GM18909 (cell line): ENCODE measurements around the gene MAGEA9B.
"Not testable (repeated sequence)": the region's sequence is repeated elsewhere in the genome, so short reads cannot be mapped to it uniquely, and the experiment has no call there.

ENCODE experiments used
- ATAC-seq: cut with Tn5 transposase; IDR thresholded peaks from one replicate; pipeline ENCODE4 v1.9.1; 2021; ENCODE audit warnings: mild to moderate bottlenecking; ENCODE audit not compliant: unreplicated experiment, poor library complexity

MAGEA9B gene

GRCh38 chrX:149572743-149573142, 14.5 kb downstream of the MAGEA9B start:
- no peak for ATAC-seq

DNA sequence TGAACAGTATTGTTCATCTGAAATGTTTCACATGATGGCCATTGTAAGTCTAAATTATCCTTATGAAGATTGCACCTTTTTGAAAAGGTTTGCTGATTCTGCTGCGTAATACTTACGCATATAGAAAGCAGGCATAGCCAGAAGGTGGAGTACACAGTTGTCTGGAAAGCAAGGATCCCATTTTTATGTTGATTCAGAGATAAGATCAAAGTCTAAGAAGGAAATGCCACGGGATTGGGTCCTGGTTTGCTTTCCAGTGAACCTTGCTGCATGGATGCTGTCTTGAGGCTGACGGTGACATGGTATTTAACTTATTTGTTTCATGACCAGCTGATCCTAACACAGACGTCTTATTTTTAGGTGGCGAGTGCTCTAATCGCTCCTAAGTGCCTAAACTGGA, 15.5 kb downstream of the MAGEA9B start:
- no peak for ATAC-seq

GRCh38 chrX:149570668-149571067, 16.6 kb downstream of the MAGEA9B start:
- no peak for ATAC-seq

- no peak for ATAC-seq
These were observed 17.5 kb downstream of the MAGEA9B start for GRCh38 chrX:149569770-149570169.

- ATAC-seq: no peak
These were observed 18.5 kb downstream of the MAGEA9B start for GRCh38 chrX:149568701-149569296.

DNA sequence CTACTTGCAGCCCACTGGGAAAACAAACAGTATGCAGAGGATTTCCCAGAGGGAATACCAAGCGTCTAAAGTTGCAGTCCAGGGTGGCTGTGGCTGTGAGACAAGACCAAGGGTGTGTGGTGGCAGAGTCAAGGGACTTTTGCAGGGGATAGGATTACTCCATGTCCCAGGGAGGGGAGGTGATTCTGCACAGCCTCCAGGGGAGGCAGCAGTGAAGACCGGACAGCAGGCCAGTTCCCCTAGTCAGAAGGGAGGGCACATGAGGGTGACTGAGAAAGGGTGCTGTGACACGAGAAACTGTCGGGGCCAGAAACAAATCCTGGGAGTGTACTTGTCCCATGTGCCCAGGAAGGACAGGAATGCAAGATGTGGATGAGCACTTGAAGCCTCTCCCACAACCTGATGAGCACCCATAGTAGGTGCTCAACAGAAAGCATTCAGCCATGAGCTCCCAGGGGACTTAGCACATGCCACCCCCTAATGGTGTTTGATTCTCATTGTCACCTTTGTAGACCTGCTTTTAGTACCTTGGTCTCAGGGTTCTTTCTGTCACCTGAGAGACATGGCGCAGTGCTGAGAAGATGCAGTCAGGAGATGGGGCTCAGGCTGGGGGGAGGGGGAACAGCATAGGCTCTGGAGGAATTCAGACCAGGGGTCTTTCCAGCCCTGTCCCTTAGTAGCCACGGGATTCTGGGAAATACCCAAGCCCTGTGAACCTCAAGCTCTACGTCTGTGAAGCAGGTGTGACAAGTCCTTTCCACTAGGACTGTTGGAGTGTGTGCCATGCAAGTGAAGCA, 19.4 kb downstream of the MAGEA9B start:
- ATAC-seq: no peak

- ATAC-seq: no peak
These were observed 23.9 kb downstream of the MAGEA9B start for GRCh38 chrX:149563359-149563758.

- not testable (repeated sequence) for ATAC-seq
These were observed 32.0 kb downstream of the MAGEA9B start for GRCh38 chrX:149555251-149555650.

DNA sequence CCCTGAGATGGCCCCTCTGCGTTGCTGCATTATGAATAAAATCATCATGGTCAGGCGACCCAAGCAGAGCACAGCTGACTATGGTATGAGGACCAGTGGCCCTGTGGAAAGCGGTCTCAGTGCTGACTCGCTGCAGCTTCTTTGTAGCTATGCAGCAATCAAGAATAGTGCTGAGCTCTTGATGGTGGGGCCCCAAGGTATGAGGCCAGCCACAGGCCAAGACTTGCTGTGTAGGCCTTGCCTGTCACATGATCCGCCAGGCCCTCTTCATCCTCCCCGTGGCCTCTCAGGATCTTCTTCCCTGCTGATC, 35.4 kb downstream of the MAGEA9B start:
- not testable (repeated sequence) for ATAC-seq

DNA sequence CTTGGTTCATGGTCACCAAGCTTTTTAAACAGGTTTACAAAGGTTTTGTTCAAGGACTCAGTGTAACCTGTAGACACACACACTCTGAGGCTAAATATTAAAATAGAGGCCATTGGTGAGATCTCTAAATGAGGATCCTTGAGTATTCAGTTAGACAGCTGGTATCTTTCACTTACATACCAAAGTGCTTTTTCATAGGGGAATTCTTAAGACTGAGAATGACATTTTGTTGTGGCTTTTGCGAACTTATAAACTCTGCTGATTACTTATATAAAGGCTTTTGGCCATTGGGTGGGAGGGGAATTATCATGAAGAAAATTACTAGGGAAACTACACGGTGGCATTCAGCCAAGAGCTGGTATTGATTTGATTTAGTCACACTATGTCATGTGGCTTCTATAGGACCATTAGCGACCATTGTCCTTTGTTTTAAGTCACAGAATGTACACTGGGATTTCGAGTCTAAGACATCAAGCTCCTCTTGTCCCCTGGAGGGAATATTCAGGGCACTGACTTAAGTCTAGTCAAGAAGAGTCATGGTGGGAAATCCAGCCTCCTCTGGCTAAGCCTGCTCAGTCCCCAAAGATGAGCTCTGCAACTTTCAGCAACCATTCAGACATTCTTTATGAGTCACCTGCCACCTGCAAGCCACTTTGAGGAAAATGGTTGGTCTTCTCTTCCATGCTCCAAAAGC, 35.9 kb downstream of the MAGEA9B start:
- ATAC-seq: not testable (repeated sequence)

DNA sequence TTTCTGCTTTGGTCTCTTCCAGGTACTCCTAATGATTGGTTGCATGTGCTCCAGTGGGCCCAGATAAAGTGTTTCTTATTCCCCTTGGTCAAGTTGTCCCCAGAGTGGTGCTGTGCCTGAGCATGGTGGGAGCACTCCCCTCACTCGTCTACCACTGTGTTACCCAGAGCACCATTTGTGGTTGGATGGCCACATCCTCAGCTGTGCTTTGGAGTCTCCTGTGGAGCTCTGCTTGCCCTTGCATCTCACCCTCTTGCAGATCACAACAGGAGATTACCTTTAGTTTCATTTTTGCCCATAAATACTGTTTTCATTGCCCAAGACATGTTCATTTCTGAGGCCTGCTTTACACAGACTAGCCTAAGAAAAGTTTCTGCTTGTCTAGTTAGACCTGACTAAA, 36.8 kb downstream of the MAGEA9B start:
- ATAC-seq: not testable (repeated sequence)

GRCh38 chrX:149549701-149550100, 37.6 kb downstream of the MAGEA9B start, which contains the start of gene HSFX3:
Gene HSFX3, minus strand, starts transcription at chrX:149549924. Its CDS starts 72 bp downstream, at chrX:149549852.
- not testable (repeated sequence) for ATAC-seq

DNA sequence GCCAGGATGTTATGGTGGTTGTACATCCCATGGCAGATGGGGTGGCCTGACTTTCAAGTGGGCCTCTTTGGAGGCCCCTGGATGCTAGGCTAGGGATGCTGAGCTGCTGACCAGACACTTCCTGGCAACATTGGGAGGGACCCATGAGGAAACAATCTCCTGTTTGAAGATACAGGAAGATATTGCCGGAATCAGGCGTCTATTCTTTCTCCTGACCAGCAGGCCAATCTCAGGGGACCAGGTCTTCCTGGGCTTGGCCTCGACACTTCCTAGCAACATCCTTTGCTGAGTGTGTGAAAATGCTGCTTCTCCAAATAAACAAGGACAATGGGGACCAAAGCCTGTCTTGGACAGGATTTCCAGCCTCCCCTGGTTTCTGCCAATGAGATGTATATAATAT, 39.5 kb downstream of the MAGEA9B start:
- not testable (repeated sequence) for ATAC-seq

DNA sequence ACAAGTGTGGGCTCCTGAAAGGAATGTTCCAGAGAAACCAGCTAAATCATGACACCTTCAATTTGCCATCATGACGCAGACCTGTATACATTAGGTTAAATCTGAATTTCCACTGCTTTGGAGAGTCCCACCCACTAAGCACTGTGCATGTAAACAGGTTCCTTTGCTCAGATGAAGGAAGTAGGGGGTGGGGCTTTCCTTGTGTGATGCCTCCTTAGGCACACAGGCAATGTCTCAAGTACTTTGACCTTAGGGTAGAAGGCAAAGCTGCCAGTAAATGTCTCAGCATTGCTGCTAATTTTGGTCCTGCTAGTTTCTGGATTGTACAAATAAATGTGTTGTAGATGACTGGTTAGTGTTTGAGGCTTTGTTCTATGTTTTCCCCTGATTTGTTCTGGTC, 40.3 kb downstream of the MAGEA9B start:
- not testable (repeated sequence) for ATAC-seq

- ATAC-seq: peak; percentile 63
These were observed 41.4 kb downstream of the MAGEA9B start for GRCh38 chrX:149545545-149546543.

DNA sequence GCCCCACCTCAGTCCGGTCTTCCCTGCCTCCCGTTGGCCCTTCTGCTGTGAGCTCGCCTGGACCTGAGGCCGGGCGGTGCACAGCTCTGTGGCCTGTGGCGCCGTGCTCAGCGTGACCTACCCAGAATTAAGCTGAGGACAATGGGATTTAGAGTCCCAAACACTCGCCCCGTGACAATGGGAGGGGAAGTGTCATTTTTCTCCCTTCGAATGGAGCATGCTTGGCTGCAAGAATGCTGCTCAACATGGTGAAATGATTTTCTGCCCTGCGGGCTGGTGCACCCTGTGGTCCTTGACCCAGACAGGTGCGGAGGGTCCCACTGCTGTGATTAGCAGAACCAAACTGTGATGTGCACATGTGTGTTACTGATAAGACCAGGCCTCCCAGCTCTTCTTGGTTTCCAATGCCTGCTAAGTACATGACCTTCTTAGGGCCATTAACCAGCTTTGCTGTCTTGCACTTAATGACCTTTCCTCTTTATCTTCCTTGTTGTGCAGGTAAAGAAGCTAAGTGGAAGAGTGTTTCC, 45.7 kb downstream of the MAGEA9B start:
- no peak for ATAC-seq

GRCh38 chrX:149540621-149541520, 46.4 kb downstream of the MAGEA9B start, which contains the start of gene EOLA1:
Gene EOLA1, plus strand, starts transcription at chrX:149541012. Its CDS starts 4,619 bp downstream, at chrX:149545631.
- ATAC-seq: peak; percentile 84

GRCh38 chrX:149540131-149540620, 47.1 kb downstream of the MAGEA9B start:
- ATAC-seq: peak; percentile 11
